Activated CD4-positive, alpha-beta T cell treated with anti-CD3 and anti-CD28 coated beads, Interleukin-10, Interleukin-2, amounts not matched to agents 100 ng/mL and 50 ng/mL, durations not matched to agents 16 hours and 8 hours (primary cell): ENCODE results near the gene ZZZ3.
"Not testable (repeated sequence)": the region's sequence is repeated elsewhere in the genome, so short reads cannot be mapped to it uniquely, and the experiment has no call there.

ENCODE experiments used
- DNase-seq: peaks from one replicate; pipeline ENCODE4 v3.0.0-alpha.2; 2020

Gene ZZZ3

DNA sequence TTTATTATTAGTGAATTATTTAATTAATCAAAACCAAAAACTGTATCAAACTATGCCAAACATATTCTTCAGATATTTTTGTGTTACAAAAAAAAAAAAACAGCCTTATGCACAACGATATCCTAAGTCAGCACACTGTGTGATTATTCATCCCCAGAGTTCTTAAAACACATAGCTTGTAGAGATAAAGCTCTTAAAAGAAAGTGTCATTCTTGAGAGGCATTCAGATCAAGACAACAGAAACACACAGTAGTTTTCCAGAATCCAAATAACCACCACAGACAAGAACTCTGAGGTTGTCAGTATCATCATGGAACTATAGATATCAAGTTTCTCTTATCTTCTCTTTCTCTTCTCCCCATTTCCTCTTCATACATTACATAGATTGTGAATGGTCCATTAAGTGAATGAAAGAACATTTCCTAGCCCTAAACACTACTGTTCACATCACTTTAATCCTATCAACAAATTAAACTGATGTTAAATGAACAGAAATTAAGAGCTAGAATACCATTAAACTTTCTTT, 13.5 kb downstream of the ZZZ3 start:
- DNase-seq = peak; percentile 23

DNA sequence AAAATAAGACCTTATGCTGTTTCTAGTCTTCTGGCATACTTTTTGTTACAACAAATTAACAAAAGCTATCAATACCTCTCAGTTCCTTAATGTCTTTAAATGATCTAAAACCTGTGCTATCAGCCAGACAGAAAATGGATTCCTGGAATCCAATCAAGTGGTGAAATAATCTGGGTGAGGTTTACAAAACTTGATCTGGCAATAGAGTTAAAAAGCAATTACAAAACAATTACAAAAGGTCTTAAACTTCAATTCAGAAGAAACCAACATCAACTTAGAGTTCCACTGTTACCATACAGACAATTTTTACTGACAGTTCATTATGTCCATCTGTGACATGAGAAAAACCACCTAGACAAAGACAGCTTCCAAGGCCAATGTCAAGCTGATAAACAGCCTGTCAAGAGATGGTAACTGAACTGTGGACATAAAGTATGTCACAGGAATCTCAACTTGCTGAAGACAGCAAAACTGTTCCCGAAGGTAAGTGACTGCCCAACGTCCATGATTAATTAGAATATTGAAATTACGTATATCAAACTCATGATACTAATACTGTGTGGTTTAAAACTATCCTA, 17.4 kb downstream of the ZZZ3 start:
- DNase-seq = no peak

- DNase-seq = no peak
Observed at GRCh38 chr1:77661696-77662095, 20.8 kb downstream of the ZZZ3 start.

DNA sequence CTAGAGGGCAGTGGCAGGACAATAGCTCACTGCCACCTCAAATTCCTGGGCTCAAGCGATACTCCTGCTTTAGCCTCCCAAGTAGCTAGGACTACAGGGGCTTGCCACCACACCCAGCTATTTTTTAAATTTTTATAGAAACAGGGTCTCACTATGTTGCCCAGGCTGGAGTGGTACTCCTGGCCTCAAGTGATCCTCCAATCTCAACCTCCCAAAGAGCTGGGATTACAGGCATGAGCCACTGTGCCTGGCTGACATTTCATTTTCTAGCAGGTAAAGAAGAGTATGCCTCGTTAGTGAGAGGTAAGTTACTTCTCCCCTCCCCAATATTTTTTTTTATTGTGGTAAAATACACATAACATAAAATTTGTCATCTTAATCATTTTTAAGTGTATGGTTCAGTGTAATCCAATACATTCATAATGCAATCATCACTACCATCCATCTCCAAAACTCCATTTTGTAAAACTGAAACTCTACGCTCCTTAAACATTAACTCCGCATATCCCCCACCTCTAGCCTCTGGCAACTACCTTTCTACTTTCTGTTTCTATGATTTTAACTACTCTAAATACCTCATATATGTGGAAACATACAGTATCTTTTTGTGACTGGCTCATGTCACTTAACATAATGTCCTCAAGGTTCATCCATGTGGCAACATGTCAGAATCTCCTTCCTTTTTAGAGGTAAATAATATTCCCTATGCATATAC, 22.4 kb downstream of the ZZZ3 start:
- no peak for DNase-seq

GRCh38 chr1:77658271-77658670, 24.2 kb downstream of the ZZZ3 start:
- no peak for DNase-seq

GRCh38 chr1:77655431-77655974, 27.0 kb downstream of the ZZZ3 start:
- peak; percentile 17 for DNase-seq

DNA sequence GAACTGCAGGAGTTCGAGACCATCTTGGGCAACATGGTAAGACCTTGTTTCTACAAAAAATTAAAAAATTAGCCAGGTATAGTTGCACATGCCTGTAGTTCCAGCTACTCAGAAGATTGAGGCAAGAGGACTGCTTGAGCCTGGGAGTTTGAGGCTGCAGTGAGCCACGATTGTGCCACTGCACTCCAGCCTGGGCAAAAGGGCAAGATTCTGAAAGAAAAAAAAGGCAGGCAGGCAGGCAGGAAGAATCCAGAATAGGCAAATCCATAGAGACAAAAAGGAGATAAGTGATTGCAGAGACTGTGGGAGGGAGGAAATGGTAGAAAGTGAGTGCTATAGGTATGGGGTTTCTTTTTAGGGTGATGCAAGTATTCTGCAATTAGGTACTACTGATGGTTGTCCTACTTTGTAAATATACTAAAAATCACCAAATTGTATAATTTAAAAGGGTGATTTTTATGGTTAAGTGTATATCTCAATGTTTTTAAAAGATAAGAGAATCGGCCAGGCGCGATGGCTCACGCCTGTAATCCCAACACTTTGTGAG, 29.4 kb downstream of the ZZZ3 start:
- no peak for DNase-seq

DNA sequence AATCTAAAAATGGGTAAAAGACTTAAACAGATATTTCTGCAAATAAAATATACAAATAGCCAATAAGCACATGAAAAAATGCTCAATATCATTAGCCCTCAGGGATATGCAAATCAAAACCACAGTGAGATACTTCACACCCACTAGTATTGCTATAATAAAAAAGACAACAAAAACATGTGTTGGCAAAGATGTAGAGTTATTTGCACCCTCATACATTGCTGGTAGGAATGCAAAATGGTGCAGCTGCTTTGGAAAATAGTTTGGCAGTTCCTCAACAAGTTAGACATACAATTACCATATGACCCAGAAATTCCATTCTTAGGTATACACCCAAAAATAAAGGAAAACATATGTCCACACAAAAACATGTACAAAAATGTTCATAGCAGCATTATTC, 30.2 kb downstream of the ZZZ3 start:
- DNase-seq = no peak

DNA sequence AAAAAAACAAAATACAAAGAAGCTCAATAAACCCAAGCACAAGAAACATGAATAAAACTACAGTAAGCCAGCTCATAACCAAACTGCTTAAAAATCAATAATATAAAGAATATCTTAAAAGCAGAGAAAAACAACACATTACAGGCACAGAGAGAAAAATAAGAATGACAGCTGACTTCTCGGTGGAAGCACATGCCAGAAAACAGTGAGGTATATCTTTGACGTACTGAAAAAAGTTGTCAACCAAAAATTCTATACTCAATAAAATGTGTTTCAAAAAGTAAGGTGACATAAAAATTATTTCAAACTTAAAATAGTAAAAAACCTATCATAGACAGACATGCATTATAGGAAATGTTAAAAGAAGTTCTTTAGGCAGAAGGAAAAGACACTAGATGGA, 33.3 kb downstream of the ZZZ3 start:
- no peak for DNase-seq

GRCh38 chr1:77646224-77646623, 36.2 kb downstream of the ZZZ3 start:
- not testable (repeated sequence) for DNase-seq

GRCh38 chr1:77643456-77643855, 39.0 kb downstream of the ZZZ3 start:
- DNase-seq = no peak

GRCh38 chr1:77642941-77643340, 39.5 kb downstream of the ZZZ3 start:
- no peak for DNase-seq

DNA sequence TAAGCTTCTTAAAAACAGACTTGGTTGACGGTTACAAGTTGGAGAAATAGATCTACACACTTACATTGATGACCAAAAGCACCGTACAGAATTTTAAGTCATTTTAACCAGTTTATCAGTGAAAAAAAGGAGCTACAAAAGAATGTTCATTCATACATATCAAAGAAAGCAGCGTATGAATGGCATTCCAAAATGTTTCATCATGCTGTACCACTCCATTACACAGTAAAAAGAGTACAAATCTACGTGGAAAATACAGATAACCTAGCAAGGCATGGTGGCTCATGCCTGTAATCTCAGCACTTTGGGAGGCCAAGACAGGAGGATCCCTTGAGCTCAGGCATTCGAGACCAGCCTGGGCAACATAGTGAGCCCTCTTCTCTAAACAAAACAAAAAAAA, 40.3 kb downstream of the ZZZ3 start:
- no peak for DNase-seq

GRCh38 chr1:77639557-77640069, 42.8 kb downstream of the ZZZ3 start:
- peak; percentile 32 for DNase-seq

GRCh38 chr1:77639056-77639455, 43.4 kb downstream of the ZZZ3 start:
- no peak for DNase-seq

DNA sequence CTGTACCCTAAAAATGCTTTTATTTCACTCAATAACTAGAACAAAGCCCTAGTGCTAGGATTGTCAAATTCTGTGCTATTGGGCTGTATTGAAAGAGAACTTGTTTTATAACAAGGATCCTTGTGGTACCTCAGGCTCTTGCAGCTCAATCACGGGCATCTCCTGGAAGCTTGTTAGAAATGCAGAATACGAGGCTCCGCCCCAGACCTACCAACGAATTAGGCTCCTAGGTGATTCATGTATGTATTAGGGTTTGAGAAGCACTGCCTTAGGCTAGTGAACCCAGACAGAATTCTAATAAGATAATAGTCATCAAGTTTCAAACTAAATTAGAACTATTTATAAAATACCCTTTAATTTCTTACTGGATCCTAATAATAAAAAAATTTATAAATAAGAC, 45.6 kb downstream of the ZZZ3 start:
- DNase-seq = no peak
